Measurements from ENCODE around the gene KCNJ16. TPM values are rescaled to one million over a fixed set of nuclear protein-coding genes. Genes with fewer than 3 reads are reported as not detected.

Gene KCNJ16
- 0.36 TPM in 1 of 2 replicates, not detected in the other for total RNA-seq

DNA sequence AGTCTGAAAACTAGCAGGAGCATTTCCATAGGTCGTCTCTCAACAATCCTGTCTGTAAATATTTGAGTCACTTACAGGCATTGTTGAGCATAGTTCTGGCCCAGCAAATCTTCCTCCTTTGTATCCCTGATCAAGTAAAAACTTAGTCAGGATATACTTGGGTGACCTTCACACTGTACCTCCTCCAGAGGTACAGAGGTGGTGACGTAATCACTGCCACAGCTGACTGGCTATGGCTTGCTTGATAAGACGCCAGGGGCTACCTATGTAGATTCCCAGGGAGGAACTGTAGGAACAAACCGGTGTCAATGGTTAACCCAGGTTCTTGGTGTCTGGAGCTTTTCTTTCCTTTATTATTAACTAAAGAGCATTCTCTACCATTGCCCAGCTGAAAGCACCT lies at the start of gene KCNJ16:
TSS of gene KCNJ16 (plus strand) at position 270 of the 400 bp plus-strand sequence. CDS start 56,863 bp downstream, outside the sequence.

DNA sequence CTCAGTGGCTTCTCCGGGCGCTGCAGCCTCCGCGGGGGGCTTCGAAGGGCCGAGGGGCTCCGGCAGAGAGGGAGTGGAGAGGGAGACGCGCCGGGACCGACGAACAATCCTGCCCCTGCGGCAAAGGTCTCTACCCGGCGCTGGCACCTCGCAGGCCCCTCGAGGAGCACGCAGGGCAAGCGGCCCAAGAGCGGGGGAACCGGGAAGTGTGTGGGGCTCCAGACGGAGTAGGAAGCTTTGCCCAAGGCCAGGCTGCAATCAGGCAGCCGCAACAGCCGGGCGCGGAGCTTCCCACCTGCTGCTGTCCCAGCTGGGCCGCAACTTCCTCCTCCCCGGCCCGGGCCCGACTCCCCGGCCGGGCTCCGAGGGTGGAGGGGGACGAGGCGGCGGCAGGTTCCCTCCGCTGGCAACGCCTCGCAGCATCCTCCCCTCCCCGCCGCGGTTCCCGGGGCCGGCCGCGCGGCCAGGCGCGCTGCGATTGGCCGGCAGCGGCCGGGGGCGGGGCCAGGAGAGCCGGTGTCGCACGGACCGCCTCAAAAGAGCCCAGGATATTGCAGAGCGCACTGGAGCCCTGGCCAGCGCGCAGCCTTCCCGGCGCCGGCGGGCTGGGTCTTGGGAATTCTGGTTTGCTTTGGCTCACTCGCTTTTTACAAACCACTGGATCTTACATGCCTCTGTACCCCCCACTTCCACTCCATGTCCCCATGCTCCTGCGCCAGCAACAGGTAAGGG lies 94.1 kb downstream of the KCNJ16 start, which contains the start of gene KCNJ2:
TSS of gene KCNJ2 (plus strand) at position 556 of the 732 bp plus-strand sequence. CDS start 5,508 bp downstream, outside the sequence.

Other genes starting within 250 kb of the KCNJ16 start
- gene KCNJ2, start 94.3 kb downstream of the KCNJ16 start, total RNA-seq: 8.3 and 9.0 TPM in 2 replicates

Data from hair follicle dermal papilla cell (primary cell).